Measurements from ENCODE around the gene IFNA16.
"Not testable (repeated sequence)": the region's sequence is repeated elsewhere in the genome, so short reads cannot be mapped to it uniquely, and the experiment has no call there.

Gene IFNA16

DNA sequence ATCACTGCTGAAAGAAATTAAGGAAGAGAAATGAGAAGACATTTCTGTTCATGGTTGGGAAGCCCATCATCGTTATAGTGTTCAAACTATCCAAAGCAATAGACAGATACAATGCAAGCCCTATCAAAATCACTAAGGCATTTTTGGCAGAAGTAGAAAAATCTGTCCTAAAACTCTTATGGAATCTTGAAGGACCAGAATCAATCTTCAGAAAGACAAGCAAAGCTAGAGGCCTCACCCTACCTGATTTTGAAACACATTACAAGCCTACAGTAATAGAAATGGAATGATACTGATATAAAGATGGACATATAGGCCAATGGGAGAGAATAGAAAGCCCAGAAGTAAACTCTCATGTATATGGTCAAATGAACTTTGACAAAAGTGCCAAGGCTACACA is 45.8 kb downstream of the IFNA16 start:
- no peaks in the 10 kb centered on the region for H3K36me3 ChIP-seq (ENCODE audit: low read length)
- no peaks in the 10 kb centered on the region for H3K79me2 ChIP-seq (ENCODE audit: insufficient read depth, low read length)
- no peak overlapping the region for H3K4me3 ChIP-seq (ENCODE audit: insufficient read depth, low read length, poor library complexity, severe bottlenecking)
- H3K27ac ChIP-seq (ENCODE audit: low read depth, low read length) = no peak overlapping the region
- no peaks in the 10 kb centered on the region for H3K9me3 ChIP-seq (ENCODE audit: insufficient read depth, low read length)
- no peaks in the 10 kb centered on the region for H3K9me2 ChIP-seq (replicated peaks; ENCODE audit: insufficient read depth, low read length)
- no peak overlapping the region for H3K9ac ChIP-seq (ENCODE audit: low read length)
- no peak overlapping the region for H2AFZ ChIP-seq (ENCODE audit: low read depth, low read length, severe bottlenecking)
- TF ChIP-seq, protein P1, sequence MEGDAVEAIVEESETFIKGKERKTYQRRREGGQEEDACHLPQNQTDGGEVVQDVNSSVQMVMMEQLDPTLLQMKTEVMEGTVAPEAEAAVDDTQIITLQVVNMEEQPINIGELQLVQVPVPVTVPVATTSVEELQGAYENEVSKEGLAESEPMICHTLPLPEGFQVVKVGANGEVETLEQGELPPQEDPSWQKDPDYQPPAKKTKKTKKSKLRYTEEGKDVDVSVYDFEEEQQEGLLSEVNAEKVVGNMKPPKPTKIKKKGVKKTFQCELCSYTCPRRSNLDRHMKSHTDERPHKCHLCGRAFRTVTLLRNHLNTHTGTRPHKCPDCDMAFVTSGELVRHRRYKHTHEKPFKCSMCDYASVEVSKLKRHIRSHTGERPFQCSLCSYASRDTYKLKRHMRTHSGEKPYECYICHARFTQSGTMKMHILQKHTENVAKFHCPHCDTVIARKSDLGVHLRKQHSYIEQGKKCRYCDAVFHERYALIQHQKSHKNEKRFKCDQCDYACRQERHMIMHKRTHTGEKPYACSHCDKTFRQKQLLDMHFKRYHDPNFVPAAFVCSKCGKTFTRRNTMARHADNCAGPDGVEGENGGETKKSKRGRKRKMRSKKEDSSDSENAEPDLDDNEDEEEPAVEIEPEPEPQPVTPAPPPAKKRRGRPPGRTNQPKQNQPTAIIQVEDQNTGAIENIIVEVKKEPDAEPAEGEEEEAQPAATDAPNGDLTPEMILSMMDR (IDR thresholded peaks at IDR 0.05; ENCODE audit: insufficient read depth, low read length, poor library complexity, severe bottlenecking) = no peak
- no peak for TF ChIP-seq EZH2phosphoT487 (conservative IDR thresholded peaks at IDR 0.05; ENCODE audit: low read length)
- H3K4me2 ChIP-seq (ENCODE audit: low read depth, low read length, poor library complexity, severe bottlenecking) = no peak overlapping the region
- no peaks in the 10 kb centered on the region for H4K20me1 ChIP-seq (ENCODE audit: low read depth, low read length)
- H3F3A ChIP-seq (ENCODE audit: insufficient read depth) = no peaks in the 10 kb centered on the region
- no peaks in the 10 kb centered on the region for H3K27me3 ChIP-seq (ENCODE audit: low read length)

DNA sequence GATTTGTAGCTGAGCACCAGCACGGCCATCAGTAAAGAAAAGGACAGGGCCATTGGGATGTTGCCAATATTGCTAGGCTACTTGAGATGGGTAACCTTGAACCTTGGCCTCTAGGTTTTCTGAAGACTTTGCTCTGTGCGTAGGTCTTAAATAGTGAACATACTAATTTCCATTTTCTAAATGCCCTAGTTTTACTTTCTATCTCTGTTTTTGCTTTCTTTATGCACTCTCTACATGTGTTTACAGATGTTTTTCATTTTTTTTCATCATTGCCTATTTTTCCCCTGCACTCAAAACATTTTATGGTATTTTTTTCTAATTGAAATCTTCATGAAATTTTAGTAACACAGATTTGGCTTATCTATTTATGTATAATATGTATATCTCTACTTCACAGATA is 50.6 kb downstream of the IFNA16 start, which contains the start of gene IFNA21:
Gene IFNA21 (minus strand): TSS at position 101 of the 400 bp plus-strand sequence. CDS start 48 bp downstream, at position 53.
- not testable (repeated sequence) for H3K36me3 ChIP-seq (ENCODE audit: low read length)

More for the DNA sequence above, 50.6 kb downstream of the IFNA16 start, which contains the start of gene IFNA21:
- not testable (repeated sequence) for H3K9ac ChIP-seq (ENCODE audit: low read length); H3K9me3 ChIP-seq (ENCODE audit: insufficient read depth, low read length); H3K27me3 ChIP-seq (ENCODE audit: low read length); H3K4me2 ChIP-seq (ENCODE audit: low read depth, low read length, poor library complexity, severe bottlenecking); H4K20me1 ChIP-seq (ENCODE audit: low read depth, low read length); H3K9me2 ChIP-seq (replicated peaks; ENCODE audit: insufficient read depth, low read length); H3K79me2 ChIP-seq (ENCODE audit: insufficient read depth, low read length); H2AFZ ChIP-seq (ENCODE audit: low read depth, low read length, severe bottlenecking); H3K4me3 ChIP-seq (ENCODE audit: insufficient read depth, low read length, poor library complexity, severe bottlenecking); H3F3A ChIP-seq (ENCODE audit: insufficient read depth); H3K27ac ChIP-seq (ENCODE audit: low read depth, low read length)

All from SU-DHL-6 (cell line).